NB4 (cell line): ENCODE data around the gene CHODL.

Experiments
- DNase-seq: peaks from one replicate; pipeline ENCODE4 v3.0.0; 2010; ENCODE audit warnings: low read depth
- H3K4me3 ChIP-seq: one replicate; pipeline ENCODE4 v1.5.1; 2011; ENCODE audit warnings: mild to moderate bottlenecking, low read depth, low read length, moderate library complexity
- MYC ChIP-seq: IDR thresholded peaks from 2 replicates; pipeline ENCODE4 v1.6.1; 2011; ENCODE audit warnings: low read depth, low read length
- POLR2A ChIP-seq: IDR thresholded peaks from 2 replicates; pipeline ENCODE4 v1.6.1; 2011; ENCODE audit warnings: mild to moderate bottlenecking; ENCODE audit not compliant: insufficient read length; ENCODE audit errors: extremely low read depth
- TF ChIP-seq, protein P1 (sequence below): IDR thresholded peaks from one replicate; pipeline ENCODE4 v1.5.1; 2012; ENCODE audit warnings: low read depth, low read length
- TF ChIP-seq, protein P2 (sequence below): IDR thresholded peaks from 2 replicates; pipeline ENCODE4 v1.6.1; 2011; ENCODE audit warnings: low read depth, low read length

CHODL gene

DNA sequence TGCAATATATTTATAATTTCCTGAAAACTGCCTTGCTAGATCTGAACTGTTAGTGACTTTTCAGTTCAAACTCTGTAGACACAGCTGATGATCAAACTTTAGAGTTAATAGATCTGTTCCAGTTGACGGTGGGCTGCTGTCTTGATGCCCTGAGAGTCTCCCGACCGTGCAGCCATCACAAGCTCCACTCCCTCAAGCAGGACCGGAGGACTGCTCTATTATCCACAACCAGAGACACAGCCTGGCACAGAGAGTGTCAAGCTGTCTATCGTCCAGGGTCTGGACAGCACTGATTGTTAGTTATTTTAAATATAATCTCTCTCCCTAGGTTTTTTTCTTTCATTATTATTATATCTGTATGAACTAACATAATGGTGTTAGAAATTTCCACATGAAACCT lies 8.0 kb downstream of the CHODL start:
- TF ChIP-seq, protein P1, sequence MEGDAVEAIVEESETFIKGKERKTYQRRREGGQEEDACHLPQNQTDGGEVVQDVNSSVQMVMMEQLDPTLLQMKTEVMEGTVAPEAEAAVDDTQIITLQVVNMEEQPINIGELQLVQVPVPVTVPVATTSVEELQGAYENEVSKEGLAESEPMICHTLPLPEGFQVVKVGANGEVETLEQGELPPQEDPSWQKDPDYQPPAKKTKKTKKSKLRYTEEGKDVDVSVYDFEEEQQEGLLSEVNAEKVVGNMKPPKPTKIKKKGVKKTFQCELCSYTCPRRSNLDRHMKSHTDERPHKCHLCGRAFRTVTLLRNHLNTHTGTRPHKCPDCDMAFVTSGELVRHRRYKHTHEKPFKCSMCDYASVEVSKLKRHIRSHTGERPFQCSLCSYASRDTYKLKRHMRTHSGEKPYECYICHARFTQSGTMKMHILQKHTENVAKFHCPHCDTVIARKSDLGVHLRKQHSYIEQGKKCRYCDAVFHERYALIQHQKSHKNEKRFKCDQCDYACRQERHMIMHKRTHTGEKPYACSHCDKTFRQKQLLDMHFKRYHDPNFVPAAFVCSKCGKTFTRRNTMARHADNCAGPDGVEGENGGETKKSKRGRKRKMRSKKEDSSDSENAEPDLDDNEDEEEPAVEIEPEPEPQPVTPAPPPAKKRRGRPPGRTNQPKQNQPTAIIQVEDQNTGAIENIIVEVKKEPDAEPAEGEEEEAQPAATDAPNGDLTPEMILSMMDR = no peak
- TF ChIP-seq MYC = no peak
- TF ChIP-seq POLR2A = no peak
- TF ChIP-seq, protein P2, sequence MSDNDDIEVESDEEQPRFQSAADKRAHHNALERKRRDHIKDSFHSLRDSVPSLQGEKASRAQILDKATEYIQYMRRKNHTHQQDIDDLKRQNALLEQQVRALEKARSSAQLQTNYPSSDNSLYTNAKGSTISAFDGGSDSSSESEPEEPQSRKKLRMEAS = no peak
- no peak for DNase-seq
- no peak overlapping the region for H3K4me3 ChIP-seq

GRCh38 chr21:18253221-18253620 lies 8.6 kb downstream of the CHODL start:
- TF ChIP-seq MYC = no peak
- TF ChIP-seq, protein P2 = no peak
- TF ChIP-seq, protein P1 = no peak
- TF ChIP-seq POLR2A = no peak
- no peak overlapping the region for H3K4me3 ChIP-seq
- DNase-seq = no peak

DNA sequence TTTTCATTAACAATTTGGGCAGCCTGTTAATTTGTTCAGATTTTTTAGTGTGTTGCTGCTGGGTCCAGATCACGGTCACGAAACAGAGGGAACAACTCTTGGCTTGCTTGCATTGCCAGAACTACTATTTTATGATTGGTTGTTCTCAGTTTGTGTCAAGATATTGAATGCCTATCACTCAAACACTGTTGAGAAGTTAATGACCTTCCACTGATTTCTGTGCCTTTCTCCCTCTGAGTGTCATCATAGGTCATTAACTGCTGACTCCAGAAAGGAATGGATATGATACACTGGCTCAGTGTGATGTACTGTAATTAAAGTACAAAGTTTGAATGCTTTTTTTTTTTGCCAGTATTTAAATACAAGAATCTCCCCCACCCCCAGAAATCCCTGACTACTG lies 9.2 kb downstream of the CHODL start:
- no peak for TF ChIP-seq MYC
- TF ChIP-seq, protein P1 = no peak
- TF ChIP-seq, protein P2 = no peak
- no peak for TF ChIP-seq POLR2A
- no peak overlapping the region for H3K4me3 ChIP-seq
- DNase-seq = no peak

DNA sequence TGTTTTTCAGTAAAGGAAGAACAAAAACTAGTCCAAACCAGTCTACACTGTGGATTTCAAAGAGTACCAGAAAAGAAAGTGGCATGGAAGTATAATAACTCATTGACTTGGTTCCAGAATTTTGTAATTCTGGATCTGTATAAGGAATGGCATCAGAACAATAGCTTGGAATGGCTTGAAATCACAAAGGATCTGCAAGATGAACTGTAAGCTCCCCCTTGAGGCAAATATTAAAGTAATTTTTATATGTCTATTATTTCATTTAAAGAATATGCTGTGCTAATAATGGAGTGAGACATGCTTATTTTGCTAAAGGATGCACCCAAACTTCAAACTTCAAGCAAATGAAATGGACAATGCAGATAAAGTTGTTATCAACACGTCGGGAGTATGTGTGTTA lies 21.3 kb downstream of the CHODL start:
- TF ChIP-seq, protein P2 = no peak
- TF ChIP-seq MYC = no peak
- no peak for TF ChIP-seq POLR2A
- TF ChIP-seq, protein P1 = no peak
- no peak overlapping the region for H3K4me3 ChIP-seq
- no peak for DNase-seq

DNA sequence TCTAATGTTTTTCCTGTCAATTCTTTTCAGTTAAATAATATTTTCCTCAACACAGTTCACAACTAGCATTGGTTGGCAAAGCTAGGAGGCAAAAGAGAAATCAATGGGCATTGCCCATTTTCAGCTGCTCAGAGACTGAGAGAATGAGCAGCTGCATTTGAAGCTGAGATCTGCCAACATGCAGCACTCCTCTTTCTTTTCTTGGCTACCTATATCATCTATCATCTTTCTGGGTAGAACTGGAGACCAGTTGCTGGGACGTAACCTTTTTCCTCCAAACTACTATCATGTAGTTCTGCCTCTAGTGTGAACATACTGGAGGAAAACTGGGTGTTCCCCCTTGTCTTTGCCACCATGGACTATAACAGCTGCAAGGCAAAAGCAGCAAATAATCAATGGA lies 22.9 kb downstream of the CHODL start:
- DNase-seq = no peak
- TF ChIP-seq POLR2A (no peak), MYC (no peak)
- TF ChIP-seq, protein P2 = no peak
- H3K4me3 ChIP-seq = no peak overlapping the region

DNA sequence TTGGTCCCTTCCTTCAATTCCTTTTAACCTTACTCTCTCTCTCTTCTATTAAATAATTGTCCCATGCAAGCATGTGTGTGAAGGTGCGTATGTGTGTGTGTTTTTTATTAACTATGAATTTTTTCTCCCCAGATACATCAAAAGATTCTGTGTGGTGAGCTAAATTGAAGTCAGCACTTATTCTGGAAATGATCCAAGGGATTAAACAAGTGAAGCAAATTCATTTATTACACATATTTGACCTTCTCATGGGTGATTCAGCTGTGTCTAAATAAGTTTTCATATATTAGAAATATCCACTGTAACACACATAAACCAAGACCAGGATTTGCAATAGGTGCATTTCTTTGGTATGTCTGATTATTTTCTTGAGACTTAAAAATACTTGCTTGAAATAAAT lies 24.3 kb downstream of the CHODL start:
- no peak overlapping the region for H3K4me3 ChIP-seq
- TF ChIP-seq, protein P2 = no peak
- TF ChIP-seq, protein P1 = no peak
- TF ChIP-seq POLR2A = no peak
- TF ChIP-seq MYC = no peak
- DNase-seq = no peak
